IMR-90 (cell line): ENCODE data around the gene SARM1.

Experiments used
- CTCF ChIP-seq: conservative IDR thresholded peaks from 2 replicates; pipeline ENCODE4 v1.5.1; 2012; ENCODE audit warnings: mild to moderate bottlenecking, low read depth, low read length, improper control_type of control experiment
- MAFK ChIP-seq: IDR thresholded peaks from 2 replicates; pipeline ENCODE4 v1.6.1; 2012; ENCODE audit warnings: low read depth, low read length, improper control_type of control experiment
- POLR2A ChIP-seq: IDR thresholded peaks from 2 replicates; pipeline ENCODE4 v1.6.1; 2012; ENCODE audit warnings: mild to moderate bottlenecking, low read depth, low read length
- RAD21 ChIP-seq: IDR thresholded peaks from 2 replicates; pipeline ENCODE4 v1.6.1; 2012; ENCODE audit warnings: low read length, improper control_type of control experiment

DNA sequence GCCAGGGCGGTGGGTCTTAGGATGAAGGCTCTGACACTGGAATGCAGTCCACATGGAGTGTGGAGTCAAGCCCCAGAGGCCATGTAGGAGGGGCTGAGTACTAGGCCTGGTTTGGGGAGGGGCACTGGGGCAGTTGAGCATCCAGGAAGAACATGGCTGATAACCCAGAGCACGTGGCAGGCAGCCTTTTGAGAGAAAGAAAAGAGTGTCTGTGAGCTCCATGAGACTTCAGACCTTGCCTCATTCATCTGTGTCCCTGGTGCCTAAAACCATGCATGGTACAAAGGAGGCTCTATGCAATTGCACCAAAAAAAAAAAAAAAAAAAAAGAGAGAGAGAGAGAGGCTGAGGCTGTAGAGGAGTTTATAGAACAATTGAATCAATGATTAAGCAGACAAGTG lies 19.9 kb downstream of the SARM1 start:
- no peak for TF ChIP-seq POLR2A
- no peak for TF ChIP-seq MAFK
- TF ChIP-seq CTCF = no peak
- TF ChIP-seq RAD21 = no peak
